ENCODE results near the gene CUL3.
A peak's percentile ranks its signal among the peaks of the same experiment; 100 is the strongest.

Gene CUL3

GRCh38 chr2:224577541-224577940 is 7.6 kb downstream of the CUL3 start:
- DNase-seq (ENCODE audit: extremely low read depth, low read depth) = no peak
- TF ChIP-seq, protein P1, sequence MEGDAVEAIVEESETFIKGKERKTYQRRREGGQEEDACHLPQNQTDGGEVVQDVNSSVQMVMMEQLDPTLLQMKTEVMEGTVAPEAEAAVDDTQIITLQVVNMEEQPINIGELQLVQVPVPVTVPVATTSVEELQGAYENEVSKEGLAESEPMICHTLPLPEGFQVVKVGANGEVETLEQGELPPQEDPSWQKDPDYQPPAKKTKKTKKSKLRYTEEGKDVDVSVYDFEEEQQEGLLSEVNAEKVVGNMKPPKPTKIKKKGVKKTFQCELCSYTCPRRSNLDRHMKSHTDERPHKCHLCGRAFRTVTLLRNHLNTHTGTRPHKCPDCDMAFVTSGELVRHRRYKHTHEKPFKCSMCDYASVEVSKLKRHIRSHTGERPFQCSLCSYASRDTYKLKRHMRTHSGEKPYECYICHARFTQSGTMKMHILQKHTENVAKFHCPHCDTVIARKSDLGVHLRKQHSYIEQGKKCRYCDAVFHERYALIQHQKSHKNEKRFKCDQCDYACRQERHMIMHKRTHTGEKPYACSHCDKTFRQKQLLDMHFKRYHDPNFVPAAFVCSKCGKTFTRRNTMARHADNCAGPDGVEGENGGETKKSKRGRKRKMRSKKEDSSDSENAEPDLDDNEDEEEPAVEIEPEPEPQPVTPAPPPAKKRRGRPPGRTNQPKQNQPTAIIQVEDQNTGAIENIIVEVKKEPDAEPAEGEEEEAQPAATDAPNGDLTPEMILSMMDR (IDR thresholded peaks at IDR 0.05; ENCODE audit: low read depth, low read length) = no peak

- DNase-seq (ENCODE audit: extremely low read depth, low read depth) = no peak
- TF ChIP-seq, protein P1 (IDR thresholded peaks at IDR 0.05; ENCODE audit: low read depth, low read length) = no peak
These were observed 9.0 kb downstream of the CUL3 start for GRCh38 chr2:224576088-224576715.

DNA sequence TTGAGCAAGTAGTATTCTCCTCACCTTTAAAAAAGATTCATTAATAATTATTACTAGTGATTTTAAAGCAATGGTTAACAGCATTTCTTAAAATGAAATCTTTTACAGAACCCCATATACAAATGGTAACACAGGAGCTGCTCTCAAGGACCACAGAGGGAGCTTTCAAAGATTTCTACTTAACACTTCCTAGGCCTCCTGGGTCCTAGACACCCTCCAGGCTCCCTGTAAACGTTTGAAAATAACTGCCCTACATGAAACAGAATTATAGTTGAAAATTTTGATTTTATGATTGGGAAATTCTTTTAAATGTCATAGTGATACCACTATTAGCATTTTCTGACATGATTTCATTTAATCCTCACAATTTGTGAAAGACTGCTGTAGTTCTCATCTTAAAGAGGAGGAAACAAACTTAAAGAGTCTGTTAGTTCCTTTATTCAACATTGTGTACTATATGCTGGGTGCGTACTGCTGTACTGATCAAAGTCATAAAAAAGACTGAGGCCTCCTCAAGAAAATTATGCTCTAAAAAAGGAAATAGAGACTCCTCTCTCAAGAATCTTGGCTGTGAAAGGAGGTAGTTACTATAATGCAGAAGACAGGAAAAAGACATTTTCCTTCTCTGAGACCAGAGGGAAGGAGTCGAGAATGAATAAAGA is 10.6 kb downstream of the CUL3 start:
- TF ChIP-seq, protein P1 (IDR thresholded peaks at IDR 0.05; ENCODE audit: low read depth, low read length) = no peak
- no peak for DNase-seq (ENCODE audit: extremely low read depth, low read depth)

DNA sequence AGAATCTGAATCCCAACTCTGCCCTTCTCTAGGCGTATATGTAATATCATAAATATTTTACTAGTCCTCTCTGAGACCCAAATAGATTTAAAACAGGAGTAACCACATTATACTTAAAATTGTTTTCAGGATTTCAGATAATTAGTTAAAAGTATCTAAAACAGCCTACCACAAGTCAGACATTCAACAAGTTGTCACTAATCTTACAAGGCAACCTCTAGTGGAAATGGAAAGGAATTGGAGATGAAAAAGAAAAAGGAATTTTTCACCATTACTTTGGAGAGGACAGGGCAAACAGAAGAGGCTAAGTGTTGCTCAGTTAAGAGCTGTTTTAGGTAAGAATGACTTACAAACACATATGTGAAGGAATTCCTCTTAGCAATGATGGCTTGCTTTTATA is 11.4 kb downstream of the CUL3 start:
- TF ChIP-seq, protein P1 (IDR thresholded peaks at IDR 0.05; ENCODE audit: low read depth, low read length) = no peak

GRCh38 chr2:224572338-224572737 is 12.8 kb downstream of the CUL3 start:
- TF ChIP-seq, protein P1 (IDR thresholded peaks at IDR 0.05; ENCODE audit: low read depth, low read length) = no peak
- no peak for DNase-seq (ENCODE audit: extremely low read depth, low read depth)

More for the DNA sequence above, 11.4 kb downstream of the CUL3 start:
- DNase-seq (ENCODE audit: extremely low read depth, low read depth) = no peak

GRCh38 chr2:224570328-224570993 is 14.7 kb downstream of the CUL3 start:
- TF ChIP-seq, protein P1 (IDR thresholded peaks at IDR 0.05; ENCODE audit: low read depth, low read length) = no peak
- peak; percentile 69 for DNase-seq (ENCODE audit: extremely low read depth, low read depth)

DNA sequence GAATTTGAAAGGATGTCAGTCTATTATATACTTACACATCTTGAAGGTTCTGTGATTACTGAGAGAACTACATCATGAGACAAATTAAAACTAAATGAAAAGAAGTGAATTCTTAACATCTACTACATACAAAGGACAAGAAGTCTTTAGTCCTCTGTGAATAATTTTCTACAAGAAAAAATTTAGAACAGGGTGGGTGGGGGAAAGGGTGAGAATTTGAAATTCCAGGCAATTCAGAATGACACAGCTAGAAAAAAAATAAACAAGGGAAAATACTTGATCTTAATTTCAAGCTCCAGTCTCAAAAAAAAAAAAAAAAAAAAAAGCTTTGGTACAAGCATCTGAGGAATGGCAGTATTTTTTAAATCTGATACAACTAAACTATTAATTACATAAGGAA is 15.5 kb downstream of the CUL3 start:
- no peak for DNase-seq (ENCODE audit: extremely low read depth, low read depth)
- TF ChIP-seq, protein P1 (IDR thresholded peaks at IDR 0.05; ENCODE audit: low read depth, low read length) = no peak
